Medulla oblongata (tissue), 1 donor: Measurements from ENCODE around the gene PRSS53.
"Not testable (repeated sequence)": the region's sequence is repeated elsewhere in the genome, so short reads cannot be mapped to it uniquely, and the experiment has no call there.

Experiments
- DNase-seq: peaks from one replicate; pipeline ENCODE4 v3.0.0-alpha.2; 2015; ENCODE audit errors: extremely low spot score

The PRSS53 gene

GRCh38 chr16:31118223-31119155 is 29.7 kb upstream of the PRSS53 start:
- no peak for DNase-seq

- peak; percentile 98 for DNase-seq
These were observed 28.9 kb upstream of the PRSS53 start, which contains the start of gene KAT8 for GRCh38 chr16:31117384-31118222. KAT8 (plus strand) TSS chr16:31117664; CDS start chr16:31117682, 18 bp downstream.

DNA sequence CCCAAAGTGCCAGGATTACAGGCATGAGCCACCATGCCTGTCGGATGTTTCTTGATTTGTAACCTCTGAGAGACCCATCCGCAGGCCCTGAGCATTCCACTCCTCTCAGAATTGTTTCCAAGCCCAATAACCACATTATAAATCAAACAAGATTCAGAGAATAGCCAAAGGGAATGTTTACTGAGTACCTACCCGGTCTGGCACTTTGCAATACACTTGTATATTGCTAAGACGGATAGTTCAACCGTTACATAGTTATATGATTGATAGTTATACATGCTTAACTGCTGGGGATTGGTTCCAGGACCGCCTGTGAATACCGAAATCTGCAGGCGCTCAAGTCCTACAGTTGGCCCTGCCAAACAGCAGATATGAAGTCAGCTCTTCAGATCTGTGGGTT is 25.7 kb upstream of the PRSS53 start:
- DNase-seq: no peak

DNA sequence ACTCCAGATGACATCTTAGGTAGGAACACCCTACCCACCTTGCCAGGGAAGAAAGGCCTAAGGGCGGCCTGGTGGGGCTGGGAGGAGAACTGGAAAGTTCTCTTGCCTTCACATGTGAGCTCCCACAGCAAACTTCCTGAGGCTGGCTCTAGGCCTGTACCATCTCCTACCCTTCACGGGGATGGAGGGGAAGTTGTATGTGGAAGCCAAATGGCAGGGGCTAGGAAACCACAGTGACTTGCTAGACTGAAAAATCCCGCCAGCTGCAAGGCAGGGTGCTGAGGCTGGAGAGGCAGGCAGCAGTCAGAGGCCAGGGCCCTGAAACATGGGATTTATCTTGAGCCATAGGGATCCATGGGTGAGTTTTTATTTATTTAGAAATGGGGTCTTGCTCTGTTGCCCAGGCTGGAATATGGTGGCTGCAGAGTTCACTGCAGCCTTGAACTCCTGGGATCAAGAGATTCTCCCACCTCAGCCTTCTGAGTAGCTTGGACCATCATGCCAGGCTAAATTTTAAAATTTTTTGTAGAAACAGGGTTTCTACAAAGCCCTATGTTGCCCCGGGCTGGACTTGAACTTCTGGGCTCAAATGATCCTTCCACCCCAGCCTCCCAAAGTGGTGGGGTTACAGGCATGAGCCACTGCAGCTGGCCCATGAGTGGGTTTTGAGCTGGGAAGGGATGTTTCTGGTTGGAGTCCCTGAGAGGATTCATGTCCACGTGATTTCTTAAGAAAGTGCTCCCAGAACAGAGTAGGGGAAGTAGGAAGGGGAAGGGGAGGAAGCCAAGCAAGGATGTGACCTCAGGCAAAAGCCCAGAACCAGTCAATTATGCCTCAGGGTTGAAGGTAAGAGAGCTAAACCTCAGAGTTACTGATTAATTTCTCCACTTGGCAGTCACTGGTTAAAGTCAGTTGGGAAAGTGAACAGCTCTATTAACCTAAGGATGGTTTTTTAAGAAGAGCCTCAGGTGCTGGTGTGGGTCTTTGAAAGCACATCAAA is 24.7 kb upstream of the PRSS53 start:
- peak; percentile 76 for DNase-seq

DNA sequence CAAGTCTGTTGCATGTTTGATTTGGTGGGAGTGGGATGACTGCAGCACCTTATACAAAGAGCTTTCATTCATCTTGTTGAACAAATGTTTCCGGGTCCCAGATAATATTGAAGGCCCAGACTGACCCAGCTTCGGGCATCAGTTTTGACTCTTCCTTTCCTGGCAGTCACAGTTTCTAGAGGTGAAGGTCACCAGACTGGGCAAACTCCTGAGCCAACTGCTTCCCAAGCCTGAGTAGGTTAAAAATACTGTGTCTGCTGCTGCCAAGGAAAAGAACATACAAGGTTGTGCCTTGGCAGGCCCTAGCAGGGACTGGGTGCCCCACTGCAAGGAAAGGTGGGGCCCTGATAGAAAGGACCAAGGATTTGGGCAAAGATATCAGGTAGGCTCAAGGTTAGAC is 24.0 kb upstream of the PRSS53 start:
- DNase-seq: no peak

GRCh38 chr16:31111881-31112466 is 23.2 kb upstream of the PRSS53 start:
- no peak for DNase-seq

DNA sequence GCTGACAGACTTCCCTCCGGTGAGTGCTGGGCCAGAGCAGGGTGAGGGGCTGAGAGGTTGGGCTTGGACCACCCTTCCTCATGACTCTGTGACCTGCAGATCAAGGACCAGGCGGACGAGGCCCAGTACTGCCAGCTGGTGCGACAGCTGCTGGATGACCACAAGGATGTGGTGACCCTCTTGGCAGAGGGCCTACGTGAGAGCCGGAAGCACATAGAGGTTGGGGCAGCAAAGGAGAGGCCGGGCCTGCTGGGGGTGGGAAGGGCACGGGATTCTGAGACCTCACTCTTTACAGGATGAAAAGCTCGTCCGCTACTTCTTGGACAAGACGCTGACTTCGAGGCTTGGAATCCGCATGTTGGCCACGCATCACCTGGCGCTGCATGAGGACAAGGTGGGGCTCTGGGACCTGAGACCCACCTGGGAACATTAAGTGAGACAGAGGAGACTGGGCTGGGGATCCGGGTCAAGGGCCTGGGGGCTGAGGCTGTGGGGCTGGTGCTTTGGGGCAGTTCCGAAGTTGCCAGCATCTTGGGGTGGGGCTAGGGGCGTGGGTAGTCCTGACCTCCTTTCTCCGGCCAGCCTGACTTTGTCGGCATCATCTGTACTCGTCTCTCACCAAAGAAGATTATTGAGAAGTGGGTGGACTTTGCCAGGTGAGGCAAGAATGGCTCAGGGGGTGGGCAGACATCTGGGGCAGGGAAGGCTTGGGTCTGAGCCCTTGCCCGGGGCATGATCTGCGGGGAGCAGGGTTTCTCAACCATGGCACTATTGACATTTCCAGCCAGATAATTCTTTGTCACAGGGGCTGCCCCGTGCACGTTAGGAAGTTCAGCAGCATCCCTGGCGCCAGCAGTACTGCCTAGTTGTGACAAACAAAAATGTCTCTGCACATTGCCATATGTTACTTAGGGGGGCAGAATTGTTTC is 21.6 kb upstream of the PRSS53 start:
- no peak for DNase-seq

- no peak for DNase-seq
These were observed 20.9 kb upstream of the PRSS53 start for GRCh38 chr16:31109622-31110021.

DNA sequence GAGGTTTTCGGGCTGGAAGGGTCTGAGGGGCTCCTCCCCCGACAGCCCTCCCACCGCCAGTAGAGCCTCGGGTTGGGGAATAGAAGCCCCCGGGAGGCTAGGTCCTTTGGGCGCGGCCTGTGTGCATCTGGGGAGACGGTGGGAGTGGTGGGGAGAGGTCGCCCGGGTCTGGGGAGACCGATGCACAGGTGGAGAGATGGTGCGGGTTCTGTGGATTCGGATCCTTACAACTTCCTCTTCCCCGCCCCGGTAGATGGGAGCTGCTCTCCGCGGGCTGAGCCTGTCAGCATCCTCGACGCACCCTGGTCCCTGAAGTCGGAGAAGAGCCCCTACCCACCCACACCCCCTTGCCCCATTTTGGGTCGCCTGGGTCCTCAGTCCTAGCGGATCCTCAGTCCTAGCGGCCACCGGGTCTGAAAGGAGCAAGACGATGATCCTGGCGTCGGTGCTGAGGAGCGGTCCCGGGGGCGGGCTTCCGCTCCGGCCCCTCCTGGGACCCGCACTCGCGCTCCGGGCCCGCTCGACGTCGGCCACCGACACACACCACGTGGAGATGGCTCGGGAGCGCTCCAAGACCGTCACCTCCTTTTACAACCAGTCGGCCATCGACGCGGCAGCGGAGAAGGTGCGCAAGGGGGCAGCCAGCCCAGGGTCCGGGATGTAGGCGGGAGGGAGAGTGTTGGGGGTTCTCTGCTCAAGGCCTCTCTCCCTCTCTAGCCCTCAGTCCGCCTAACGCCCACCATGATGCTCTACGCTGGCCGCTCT is 20.2 kb upstream of the PRSS53 start:
- DNase-seq: no peak

DNA sequence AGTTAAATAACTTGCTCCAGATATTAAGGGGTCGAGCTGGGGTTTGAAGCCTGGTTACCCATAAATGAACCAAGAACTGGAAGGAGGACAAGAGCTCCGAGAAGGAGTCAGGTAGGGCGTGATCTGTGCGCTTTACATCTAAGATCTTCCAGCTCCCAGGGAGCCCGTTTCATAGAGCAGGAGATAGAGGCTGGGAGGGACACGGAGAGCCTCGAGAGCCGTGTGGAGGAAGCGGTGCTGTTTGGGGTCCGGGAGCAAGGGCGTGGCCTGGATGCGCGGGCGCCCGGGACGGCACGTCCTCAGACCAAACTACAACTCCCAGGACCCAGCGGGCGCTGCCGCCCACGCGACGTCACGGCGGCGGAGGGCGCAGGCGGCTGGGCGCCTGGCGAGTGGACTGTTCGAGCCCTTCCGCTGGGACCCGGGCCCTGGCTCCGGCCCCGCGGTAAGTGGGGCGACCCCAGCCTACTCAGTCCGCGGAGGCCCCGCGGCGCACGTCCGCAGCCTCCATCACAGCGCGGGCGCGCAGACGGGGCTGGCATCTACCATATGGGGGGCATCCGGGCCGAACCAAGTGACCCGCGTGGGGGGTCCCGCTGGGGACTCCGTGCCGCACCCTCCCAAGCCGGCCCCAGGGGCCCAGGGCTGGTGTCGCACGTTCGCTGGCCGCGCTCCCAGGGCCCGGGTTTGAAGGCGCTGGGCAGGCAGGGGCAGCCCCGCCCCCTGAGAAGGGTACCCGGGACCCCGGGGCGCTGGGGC is 19.5 kb upstream of the PRSS53 start, which contains the start of gene BCKDK:
TSS of gene BCKDK (plus strand) at position 352 of the 759 bp plus-strand sequence. CDS start 838 bp downstream, outside the sequence.
- DNase-seq: peak; percentile 75

DNA sequence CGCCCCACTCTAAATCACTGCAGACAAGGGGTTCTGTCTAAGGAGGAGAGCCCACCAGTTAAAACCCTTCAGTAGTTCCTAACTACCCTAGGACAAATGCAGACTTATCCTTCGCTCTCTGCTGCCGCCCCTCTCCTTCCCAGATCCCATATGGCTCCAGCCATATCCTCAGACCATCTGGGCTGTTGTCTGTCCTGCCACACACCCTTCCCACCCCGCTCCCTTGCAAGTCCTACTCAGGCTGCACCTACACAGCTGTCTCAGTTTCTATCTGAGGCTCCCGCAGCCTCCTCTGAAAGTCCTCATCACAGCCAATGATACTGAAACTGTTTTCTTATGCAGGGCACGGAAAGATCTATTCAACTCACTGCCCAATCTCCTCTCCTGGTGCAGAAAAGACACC is 18.7 kb upstream of the PRSS53 start:
- no peak for DNase-seq

GRCh38 chr16:31106509-31107464 is 18.0 kb upstream of the PRSS53 start:
- no peak for DNase-seq

DNA sequence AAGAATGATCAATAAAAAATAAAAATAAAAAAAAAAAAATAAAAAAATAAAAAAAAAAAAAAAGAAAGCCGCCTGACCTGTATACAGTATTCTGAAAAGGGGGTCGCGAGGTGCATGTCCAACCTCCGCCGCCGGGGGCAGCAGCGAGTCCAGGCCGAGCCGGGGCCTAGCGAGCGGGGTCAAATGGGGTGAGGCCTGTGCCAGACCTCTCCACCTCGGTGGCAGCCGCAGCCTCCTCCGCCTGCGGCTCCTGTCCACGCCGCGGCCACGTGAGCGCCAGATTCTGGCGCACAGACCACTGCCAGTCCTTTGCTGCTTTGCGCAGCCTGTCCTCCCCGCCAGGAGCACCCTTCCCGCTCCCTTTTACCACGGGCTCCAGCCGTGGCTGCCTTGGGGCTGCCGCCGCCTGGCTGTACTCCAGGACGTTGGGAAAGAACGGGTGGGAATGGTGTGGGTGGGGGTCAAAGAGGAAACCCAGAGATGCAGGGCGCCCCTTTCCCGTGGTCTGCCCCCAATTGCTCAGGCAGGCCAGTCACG is 17.0 kb upstream of the PRSS53 start:
- DNase-seq: peak; percentile 85

- not testable (repeated sequence) for DNase-seq
These were observed 12.3 kb upstream of the PRSS53 start for GRCh38 chr16:31100876-31101641.

- DNase-seq: no peak
These were observed 11.3 kb upstream of the PRSS53 start for GRCh38 chr16:31099860-31100638.
